Sigmoid colon (tissue), 4 donors: ENCODE measurements around the gene ENGASE.

Source experiments
- CTCF ChIP-seq, 4 experiments: fragments of 450-650 bp in 3 of 4; fragments of 200-600 bp in 1 of 4; IDR thresholded peaks; one replicate each; pipeline ENCODE4 v1.5.1; 2016 to 2019; ENCODE audit warnings: antibody characterized with exemption in 4 of 4, mild to moderate bottlenecking in 3 of 4, moderate library complexity in 2 of 4
- EP300 ChIP-seq, 4 donors: sonication (generic); formaldehyde crosslinking; IDR thresholded peaks; one replicate each; pipeline ENCODE4 v1.6.1; 2017; ENCODE audit warnings: antibody characterized with exemption in 4 of 4

- TF ChIP-seq CTCF (IDR thresholded peaks at IDR 0.05) = peak; percentile 81 to 97 (median 88)
- TF ChIP-seq EP300 (IDR thresholded peaks at IDR 0.05) = no peak
Observed at GRCh38 chr17:79045842-79046196, 28.8 kb upstream of the ENGASE start.
